GM23248 (cell line): ENCODE data around the gene NSMCE1. TPM values are rescaled to one million over a fixed set of nuclear protein-coding genes. Genes with fewer than 3 reads are reported as not detected.
"Not testable (repeated sequence)": the region's sequence is repeated elsewhere in the genome, so short reads cannot be mapped to it uniquely, and the experiment has no call there.

ENCODE experiments used
- DNase-seq: peaks from one replicate; pipeline ENCODE4 v3.0.0-alpha.2; 2015
- H2AFZ ChIP-seq: fragments of 200-600 bp; sonication (generic); 2 replicates; pipeline ENCODE4 v1.6.1; 2016; ENCODE audit warnings: antibody characterized with exemption
- H3F3A ChIP-seq: fragments of 200-600 bp; sonication (generic); 2 replicates; pipeline ENCODE4 v1.6.1; 2016; ENCODE audit warnings: mild to moderate bottlenecking, antibody characterized with exemption, mixed run types; ENCODE audit not compliant: insufficient read depth
- H3K27ac ChIP-seq: fragments of 200-600 bp; sonication (generic); 2 replicates; pipeline ENCODE4 v1.5.1; 2016; ENCODE audit warnings: mild to moderate bottlenecking
- H3K27me3 ChIP-seq: fragments of 200-600 bp; sonication (generic); replicated peaks from 2 replicates; pipeline ENCODE4 v1.6.1; 2016; ENCODE audit warnings: mild to moderate bottlenecking; ENCODE audit not compliant: insufficient read depth
- H3K36me3 ChIP-seq: fragments of 200-600 bp; sonication (generic); 2 replicates; pipeline ENCODE4 v1.6.1; 2016; ENCODE audit warnings: low read depth, mild to moderate bottlenecking
- H3K4me1 ChIP-seq: fragments of 200-600 bp; sonication (generic); 2 replicates; pipeline ENCODE4 v1.6.1; 2016; ENCODE audit warnings: mild to moderate bottlenecking; ENCODE audit not compliant: insufficient read depth
- H3K4me2 ChIP-seq: fragments of 200-600 bp; sonication (generic); one replicate; pipeline ENCODE4 v1.6.1; 2016; ENCODE audit warnings: mild to moderate bottlenecking; ENCODE audit not compliant: unreplicated experiment
- H3K4me3 ChIP-seq: fragments of 200-600 bp; sonication (generic); 2 replicates; pipeline ENCODE4 v1.5.1; 2016; ENCODE audit warnings: mild to moderate bottlenecking
- H3K79me2 ChIP-seq: fragments of 200-600 bp; sonication (generic); 2 replicates; pipeline ENCODE4 v1.6.1; 2016; ENCODE audit warnings: mild to moderate bottlenecking; ENCODE audit not compliant: insufficient read depth
- H3K9ac ChIP-seq: fragments of 200-600 bp; sonication (generic); 2 replicates; pipeline ENCODE4 v1.6.1; 2016; ENCODE audit warnings: mild to moderate bottlenecking
- H3K9me2 ChIP-seq: fragments of 200-600 bp; sonication (generic); 2 replicates; pipeline ENCODE4 v1.6.1; 2016; ENCODE audit warnings: mixed run types, mild to moderate bottlenecking, moderate library complexity; ENCODE audit not compliant: insufficient read depth
- H3K9me3 ChIP-seq: fragments of 200-600 bp; sonication (generic); one replicate; pipeline ENCODE4 v1.6.1; 2017; ENCODE audit warnings: low read depth
- H4K20me1 ChIP-seq: fragments of 200-600 bp; sonication (generic); 2 replicates; pipeline ENCODE4 v1.6.0; 2016; ENCODE audit not compliant: insufficient read depth
- EZH2 ChIP-seq: fragments of 200-600 bp; sonication (generic); IDR thresholded peaks from 2 replicates; pipeline ENCODE4 v1.6.1; 2018; ENCODE audit warnings: antibody characterized with exemption, mild to moderate bottlenecking; ENCODE audit not compliant: insufficient read depth, poor library complexity, severe bottlenecking
- EZH2phosphoT487 ChIP-seq: fragments of 200-600 bp; sonication (generic); IDR thresholded peaks from 2 replicates; pipeline ENCODE4 v1.6.1; 2018; ENCODE audit warnings: antibody characterized with exemption, moderate library complexity, mild to moderate bottlenecking, low read depth; ENCODE audit not compliant: insufficient read depth
- WGBS, 2 experiments: methylation state at CpG; one replicate each; pipeline ENCODE4 v1.1.6; 2015 to 2017; ENCODE audit warnings: low lambda C conversion rate in 2 of 2, low coverage in 1 of 2; ENCODE audit errors: missing lambda C conversion rate in 2 of 2; 5-methylcytosine and 5-hydroxymethylcytosine counted together
- in situ Hi-C: fragments of 300-500 bp; cut with MboI; formaldehyde crosslinking; loops from 2 replicates; pipeline ENCODE4 v1.15.0; 2020
- polyA plus RNA-seq: library from polyadenylated mRNA; unstranded; fragments of >200 nt; fragmentation: Nextera tagmentation; extraction: Ambion mirVana; gene quantifications from 2 replicates; pipeline ENCODE4 v1.2.1, GENCODE V29; 2016
- total RNA-seq: library from RNA; depleted of rRNA; stranded (reverse); fragments of >200 nt; shearing (Covaris generic); gene quantifications from 2 replicates; pipeline ENCODE4 v1.2.3, GENCODE V29; 2014

NSMCE1 gene
- total and polyA plus RNA-seq, 2 experiments from 2014 or later, result 69.3 to 107 TPM

- no peak overlapping the region for H3K9ac ChIP-seq
- in situ Hi-C loops, result no loop called here
- 92 to 97% methylated on average over 2 of the region's 2 CpGs for WGBS, 2 experiments
Measured at GRCh38 chr16:27248036-27248435, 20.5 kb downstream of the NSMCE1 start.

DNA sequence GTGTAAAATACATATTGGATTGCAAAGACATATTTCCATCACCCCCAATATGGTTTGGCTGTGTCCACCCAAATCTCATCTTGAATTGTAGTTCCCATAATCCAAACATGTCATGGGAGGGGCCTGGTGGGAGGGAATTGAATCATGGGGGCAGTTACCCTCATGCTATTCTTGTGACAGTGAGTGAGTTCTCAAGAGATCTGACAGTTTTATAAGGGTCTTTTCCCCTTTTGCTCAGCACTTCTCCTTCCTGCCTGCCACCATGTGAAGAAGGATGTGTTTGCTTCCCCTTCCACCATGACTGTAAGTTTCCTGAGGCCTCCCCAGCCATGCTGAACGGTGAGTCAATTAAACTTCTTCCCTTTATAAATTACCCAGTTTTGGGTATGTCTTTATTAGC lies 21.5 kb downstream of the NSMCE1 start:
- peaks cover 41% of the 10 kb centered on the region for H3K79me2 ChIP-seq
- H3K27me3 ChIP-seq, H3K9me3 ChIP-seq, H3K36me3 ChIP-seq, H3K27ac ChIP-seq, H4K20me1 ChIP-seq, H2AFZ ChIP-seq, H3K9ac ChIP-seq, H3K9me2 ChIP-seq, in situ Hi-C loops, H3K4me3 ChIP-seq, H3K4me2 ChIP-seq, DNase-seq: not testable (repeated sequence)
- H3F3A ChIP-seq, result peaks cover 40% of the 10 kb centered on the region
- 91 to 100% methylated on average over 1 of the region's 1 CpG for WGBS, 2 experiments
- H3K4me1 ChIP-seq, result peaks cover 40% of the 10 kb centered on the region

More at GRCh38 chr16:27248036-27248435, 20.5 kb downstream of the NSMCE1 start:
- H3K36me3 ChIP-seq, result no peaks in the 10 kb centered on the region
- no peak overlapping the region for H3K4me3 ChIP-seq
- H3K79me2 ChIP-seq, result peaks cover 44% of the 10 kb centered on the region
- no peak overlapping the region for H3K4me2 ChIP-seq
- H3K27ac ChIP-seq, result no peak overlapping the region
- H2AFZ ChIP-seq, result no peak overlapping the region
- no peaks in the 10 kb centered on the region for H4K20me1 ChIP-seq
- H3K27me3 ChIP-seq, result no peaks in the 10 kb centered on the region
- TF ChIP-seq EZH2 (no peak), EZH2phosphoT487 (no peak)
- no peaks in the 10 kb centered on the region for H3K9me3 ChIP-seq
- H3K4me1 ChIP-seq, result peaks cover 34% of the 10 kb centered on the region
- H3K9me2 ChIP-seq, result no peaks in the 10 kb centered on the region
- peak; percentile 28 for DNase-seq
- H3F3A ChIP-seq, result peaks cover 34% of the 10 kb centered on the region

GRCh38 chr16:27246439-27246838 lies 22.1 kb downstream of the NSMCE1 start:
- H3K4me2 ChIP-seq, result peak overlapping the region; percentile 82
- peaks cover 47% of the 10 kb centered on the region for H3K4me1 ChIP-seq
- H3K36me3 ChIP-seq, result no peaks in the 10 kb centered on the region
- H3K9ac ChIP-seq, result peak overlapping the region; percentile 76
- H3K27me3 ChIP-seq, result no peaks in the 10 kb centered on the region
- no peak overlapping the region for H2AFZ ChIP-seq
- peaks cover 35% of the 10 kb centered on the region for H3K79me2 ChIP-seq
- H3K4me3 ChIP-seq, result no peak overlapping the region
- H3K9me3 ChIP-seq, result no peaks in the 10 kb centered on the region
- DNase-seq, result no peak
- in situ Hi-C loops, result no loop called here
- no peaks in the 10 kb centered on the region for H4K20me1 ChIP-seq
- no peak for TF ChIP-seq EZH2phosphoT487
- no peak for TF ChIP-seq EZH2
- H3K27ac ChIP-seq, result peak overlapping the region; percentile 95
- WGBS, 2 experiments, result 73 to 74% methylated on average over 4 of the region's 4 CpGs
- H3F3A ChIP-seq, result peaks cover 44% of the 10 kb centered on the region
- no peaks in the 10 kb centered on the region for H3K9me2 ChIP-seq

DNA sequence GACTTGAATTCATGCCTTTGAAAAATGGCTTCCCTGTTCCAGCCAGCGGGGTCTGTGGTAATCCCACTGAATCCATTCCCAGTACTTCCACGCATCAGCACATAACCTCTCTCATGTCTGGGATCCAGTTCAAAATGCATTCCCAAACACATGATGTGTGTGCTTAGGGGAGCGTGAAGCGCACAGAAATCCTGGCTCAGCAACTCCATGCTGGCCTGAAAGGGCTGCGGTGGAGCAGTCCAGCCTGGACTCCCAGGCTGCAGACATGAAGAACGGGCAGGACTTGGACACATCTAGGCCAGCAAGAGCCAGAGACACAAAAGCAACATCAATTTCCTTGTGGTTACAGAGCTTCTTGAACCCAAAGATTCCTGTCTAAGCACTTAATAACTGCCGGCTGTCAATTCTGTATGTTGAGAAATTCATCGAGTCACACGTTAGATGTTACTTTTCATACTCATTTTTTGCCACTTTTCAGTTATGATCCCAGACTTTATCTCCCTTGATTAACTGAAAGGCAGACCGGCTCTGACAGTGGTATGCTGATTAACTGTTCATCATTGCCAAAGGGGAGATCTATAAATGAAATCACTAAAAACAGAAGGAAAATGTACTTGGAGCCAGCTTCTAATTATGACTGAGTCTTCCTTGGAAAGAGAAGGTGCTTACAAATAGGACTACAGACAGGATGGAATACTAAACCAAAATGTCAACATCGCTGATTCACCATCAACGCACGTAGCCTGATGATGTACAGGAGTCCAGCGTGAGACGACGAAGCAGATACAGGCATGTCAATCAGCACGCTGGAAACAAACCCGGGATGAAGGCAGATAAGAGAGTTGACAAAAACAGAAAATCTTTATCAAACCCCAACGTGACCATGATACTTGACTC lies 23.0 kb downstream of the NSMCE1 start:
- Histone ChIP-seq H3K9ac (peak overlapping the region; percentile 76), H4K20me1 (no peaks in the 10 kb centered on the region), H3K27me3 (no peaks in the 10 kb centered on the region), H3K9me2 (no peaks in the 10 kb centered on the region), H3F3A (peaks cover 52% of the 10 kb centered on the region), H3K4me2 (peak overlapping the region; percentile 82), H3K36me3 (no peaks in the 10 kb centered on the region), H3K27ac (peak overlapping the region; percentile 95), H3K4me3 (peak overlapping the region; percentile 48), H3K4me1 (peaks cover 52% of the 10 kb centered on the region), H3K79me2 (peaks cover 31% of the 10 kb centered on the region; the same call in 1 of the 2 replicates), H3K9me3 (no peaks in the 10 kb centered on the region), H2AFZ (peak overlapping the region; percentile 17)
- 1 to 3% methylated on average over 19 of the region's 19 CpGs for WGBS, 2 experiments
- TF ChIP-seq EZH2 (no peak), EZH2phosphoT487 (0 out of 2 replicates have a peak, but pooled peaks have one; percentile 65)
- in situ Hi-C loops, result no loop called here
- peak; percentile 93 for DNase-seq
